Activated naive CD4-positive, alpha-beta T cell treated with anti-CD3 and anti-CD28 coated beads, Interleukin-2, amount 10 ng/mL, durations not matched to agents 7 days and 5 days (primary cell): ENCODE measurements around the gene CLEC16A.
A peak's percentile ranks its signal among the peaks of the same experiment; 100 is the strongest.

ENCODE experiments used
- CTCF ChIA-PET: fragments of 350-600 bp; sonication (Branson Sonifier 250); formaldehyde crosslinking; loops from one replicate; lab custom pipeline; 2021; ENCODE audit warnings: antibody characterized with exemption; lab: Charles Lee
- DNase-seq: peaks from one replicate; pipeline ENCODE4 v3.0.0-alpha.2; 2020
- H3K27ac Mint-ChIP-seq: one replicate; pipeline ENCODE4 v1.8.0; 2021; ENCODE audit warnings: mild to moderate bottlenecking, moderate library complexity, mixed read lengths
- H3K27me3 Mint-ChIP-seq: one replicate; pipeline ENCODE4 v1.8.0; 2021; ENCODE audit warnings: mild to moderate bottlenecking, mixed read lengths
- H3K36me3 Mint-ChIP-seq: one replicate; pipeline ENCODE4 v1.8.0; 2021; ENCODE audit warnings: mixed read lengths
- H3K4me1 Mint-ChIP-seq: one replicate; pipeline ENCODE4 v1.8.0; 2021; ENCODE audit warnings: mixed read lengths
- H3K4me3 Mint-ChIP-seq: one replicate; pipeline ENCODE4 v1.8.0; 2021; ENCODE audit warnings: mild to moderate bottlenecking, moderate library complexity, mixed read lengths
- H3K9me3 Mint-ChIP-seq: one replicate; pipeline ENCODE4 v1.8.0; 2021; ENCODE audit warnings: mixed read lengths

CLEC16A gene

DNA sequence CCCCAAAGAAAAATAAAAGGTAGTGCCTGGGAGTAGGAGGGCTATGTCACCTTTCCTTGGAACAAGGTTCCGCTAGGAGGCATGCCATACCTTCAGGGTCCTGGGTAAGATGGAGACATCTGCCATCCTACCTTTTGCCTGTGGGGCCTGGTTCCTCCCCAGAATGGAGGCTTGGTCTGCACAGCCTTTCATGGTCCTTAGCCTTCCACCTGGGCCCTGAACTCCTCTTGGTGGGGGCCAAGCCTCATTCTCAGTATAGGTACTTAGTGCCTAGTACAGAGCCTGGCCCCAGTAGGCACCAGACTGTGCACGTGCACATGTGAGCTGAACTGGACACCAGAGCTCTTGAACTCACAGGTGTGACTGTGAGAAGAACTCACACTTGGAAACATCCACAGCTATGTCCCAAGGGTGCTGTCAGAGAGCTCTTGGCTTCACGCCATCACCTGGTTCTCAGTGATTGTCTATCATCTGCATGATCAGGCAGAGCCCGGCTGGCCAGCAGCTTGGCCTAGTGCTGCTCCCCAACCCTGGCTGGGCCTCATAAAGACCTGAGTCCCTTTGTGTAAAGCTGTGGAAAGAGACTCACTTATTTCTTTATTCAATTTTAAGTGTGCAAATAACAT is 168.5 kb downstream of the CLEC16A start:
- H3K9me3 Mint-ChIP-seq, result peaks cover 11% of the 10 kb centered on the region
- H3K27ac Mint-ChIP-seq, result no peak overlapping the region
- DNase-seq, result no peak
- H3K27me3 Mint-ChIP-seq, result no peaks in the 10 kb centered on the region
- no peak overlapping the region for H3K4me3 Mint-ChIP-seq
- H3K36me3 Mint-ChIP-seq, result peaks cover 37% of the 10 kb centered on the region
- CTCF ChIA-PET, result interaction anchor here (1.4 to 2.6 kb wide), 2 partner anchors 8 to 13 kb away, joined by 3 to 9 read pairs; no protein-coding TSS in a partner anchor
- H3K4me1 Mint-ChIP-seq, result peaks cover 50% of the 10 kb centered on the region

DNA sequence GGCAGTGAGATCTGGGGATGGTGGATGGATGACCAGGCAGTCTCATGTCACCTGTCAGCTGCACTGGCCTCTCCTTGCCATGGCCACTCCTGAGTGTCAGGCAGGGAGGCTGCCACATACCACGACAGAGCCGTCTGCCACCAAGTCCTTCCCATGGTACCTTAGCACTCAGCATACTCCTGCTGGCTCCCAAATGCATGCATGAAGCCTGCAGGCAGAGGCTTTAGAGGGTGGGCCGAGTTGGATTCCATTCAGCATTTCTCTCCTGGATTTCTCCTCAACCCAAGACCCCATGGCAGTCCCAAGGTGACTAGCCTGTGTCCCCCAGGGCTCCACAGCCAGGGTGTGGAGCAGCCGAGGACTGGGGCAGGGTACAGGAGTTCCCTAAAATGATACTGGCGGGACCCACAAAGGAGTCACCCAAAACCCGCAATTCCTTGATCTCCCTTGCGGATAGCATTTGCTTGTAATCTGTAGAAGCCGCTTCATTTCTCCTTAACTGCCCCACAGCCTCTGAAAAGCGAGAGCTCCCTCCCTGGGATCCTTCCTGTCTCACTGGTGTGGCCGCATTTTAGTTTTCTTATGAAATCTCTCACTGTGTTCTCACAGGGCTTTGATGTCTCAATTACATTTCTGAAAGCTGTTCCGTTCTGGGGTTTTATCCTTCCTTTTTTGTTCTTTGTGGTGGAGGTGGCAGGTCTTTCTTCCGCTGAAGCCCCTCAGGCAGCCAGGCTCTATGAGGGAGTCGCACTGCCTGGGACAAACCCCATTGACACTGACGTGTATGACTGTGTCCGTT is 170.2 kb downstream of the CLEC16A start:
- peak; percentile 65 for DNase-seq
- Mint-ChIP-seq H3K9me3 (peaks cover 11% of the 10 kb centered on the region), H3K4me3 (peak overlapping the region; percentile 58), H3K27ac (peak overlapping the region; percentile 92), H3K4me1 (peaks cover 48% of the 10 kb centered on the region), H3K27me3 (no peaks in the 10 kb centered on the region), H3K36me3 (peaks cover 43% of the 10 kb centered on the region)
- CTCF ChIA-PET, result interaction anchor here (1.0 to 2.6 kb wide), 4 partner anchors 10 to 150 kb away, joined by 3 to 9 read pairs (median 3); no protein-coding TSS in a partner anchor

DNA sequence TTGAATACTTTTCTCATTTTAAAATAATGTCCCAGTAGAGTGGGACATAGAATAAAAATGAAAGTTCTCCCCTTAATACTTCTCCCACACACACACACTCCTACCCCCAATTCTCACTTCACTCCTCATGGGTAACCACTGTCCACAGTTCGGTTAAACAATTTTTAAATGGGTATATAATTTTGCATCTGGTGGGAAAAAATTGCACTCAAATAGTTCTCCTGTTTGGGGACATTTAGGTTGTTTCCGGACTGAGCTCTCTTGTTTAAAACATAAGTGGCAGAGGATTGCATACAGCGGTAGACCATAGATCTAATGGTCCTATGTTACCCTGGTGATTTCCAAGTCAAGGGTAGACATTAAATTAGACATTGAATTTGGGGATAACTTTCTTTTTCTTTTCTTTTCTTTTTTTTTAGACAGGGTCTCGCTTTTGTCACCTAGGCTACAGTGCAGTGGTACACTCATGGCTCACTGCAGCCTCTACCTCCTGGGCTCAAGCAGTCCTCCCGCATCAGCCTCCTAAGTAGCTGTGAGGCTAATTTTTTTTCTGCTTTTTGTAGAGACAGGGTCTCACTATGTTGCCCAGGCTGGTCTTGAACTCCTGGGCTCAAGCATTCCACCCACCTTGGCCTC is 173.3 kb downstream of the CLEC16A start:
- Mint-ChIP-seq H3K27me3 (no peaks in the 10 kb centered on the region), H3K27ac (no peak overlapping the region), H3K4me3 (no peak overlapping the region), H3K4me1 (peaks cover 46% of the 10 kb centered on the region), H3K36me3 (peaks cover 48% of the 10 kb centered on the region), H3K9me3 (no peaks in the 10 kb centered on the region)
- CTCF ChIA-PET, result interaction anchor here (0.7 kb wide), 1 partner anchor 239 kb away, joined by 3 read pairs; no protein-coding TSS in a partner anchor
- no peak for DNase-seq

DNA sequence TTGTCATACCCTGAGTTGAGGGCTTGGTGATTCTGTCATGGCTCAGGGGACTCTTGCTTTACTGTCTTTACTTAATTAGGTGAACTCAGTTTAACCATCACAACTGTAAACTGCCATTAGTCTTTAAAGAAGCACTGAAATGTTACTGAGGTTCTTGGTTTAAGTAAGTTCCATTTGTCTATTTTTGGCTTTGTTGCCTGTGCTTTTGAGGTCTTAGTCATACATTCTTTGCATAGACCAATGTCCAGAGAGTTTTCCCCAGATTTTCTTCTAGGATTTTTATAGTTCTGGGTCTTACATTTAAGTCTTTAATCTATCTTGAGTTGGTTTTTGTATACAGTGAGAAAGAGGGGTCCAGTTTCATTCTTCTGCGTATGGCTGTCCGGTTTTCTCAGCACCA is 174.1 kb downstream of the CLEC16A start:
- Mint-ChIP-seq H3K36me3 (peaks cover 49% of the 10 kb centered on the region), H3K27me3 (no peaks in the 10 kb centered on the region), H3K9me3 (no peaks in the 10 kb centered on the region), H3K4me1 (peaks cover 38% of the 10 kb centered on the region), H3K27ac (no peak overlapping the region), H3K4me3 (no peak overlapping the region)
- CTCF ChIA-PET, result no interaction called here
- no peak for DNase-seq

DNA sequence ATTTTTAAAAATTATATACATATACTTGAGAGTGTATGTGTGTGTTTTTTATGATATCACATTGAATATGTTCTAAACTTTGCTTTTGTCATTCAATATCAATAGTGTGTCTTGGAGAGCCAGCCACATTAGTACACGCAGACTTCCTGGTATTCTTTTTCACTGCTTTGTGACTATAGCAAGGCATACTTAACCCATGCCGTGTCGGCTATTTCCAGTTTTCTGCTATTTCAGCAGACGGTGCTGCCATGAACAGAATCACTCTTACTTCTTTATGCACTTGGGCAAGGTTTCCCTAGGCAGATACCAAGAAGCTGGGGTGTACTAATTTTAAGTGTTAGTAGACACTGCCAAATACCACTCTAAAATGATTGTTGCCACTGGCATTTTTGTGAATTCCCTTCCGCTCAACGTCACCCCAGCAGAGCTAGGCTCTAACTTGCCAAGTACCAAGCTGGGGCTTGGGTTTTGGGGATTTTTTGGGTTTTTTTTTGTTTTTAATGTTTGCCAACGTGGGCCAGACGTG is 176.8 kb downstream of the CLEC16A start:
- CTCF ChIA-PET, result interaction anchor here (0.7 kb wide), 1 partner anchor 16 kb away, joined by 3 read pairs; no protein-coding TSS in a partner anchor

GRCh38 chr16:11121914-11122692 is 177.7 kb downstream of the CLEC16A start:
- no peak overlapping the region for H3K27ac Mint-ChIP-seq
- no peak for DNase-seq
- peaks cover 66% of the 10 kb centered on the region for H3K36me3 Mint-ChIP-seq
- no peaks in the 10 kb centered on the region for H3K27me3 Mint-ChIP-seq
- no peaks in the 10 kb centered on the region for H3K9me3 Mint-ChIP-seq
- no peak overlapping the region for H3K4me3 Mint-ChIP-seq
- H3K4me1 Mint-ChIP-seq, result peaks cover 19% of the 10 kb centered on the region
- CTCF ChIA-PET, result no interaction called here

More for the DNA sequence above, 176.8 kb downstream of the CLEC16A start:
- no peak for DNase-seq
- no peaks in the 10 kb centered on the region for H3K27me3 Mint-ChIP-seq
- H3K4me1 Mint-ChIP-seq, result peaks cover 19% of the 10 kb centered on the region
- H3K27ac Mint-ChIP-seq, result no peak overlapping the region
- no peaks in the 10 kb centered on the region for H3K9me3 Mint-ChIP-seq
- peaks cover 66% of the 10 kb centered on the region for H3K36me3 Mint-ChIP-seq
- no peak overlapping the region for H3K4me3 Mint-ChIP-seq

- H3K36me3 Mint-ChIP-seq, result peaks cover 60% of the 10 kb centered on the region
- no peaks in the 10 kb centered on the region for H3K27me3 Mint-ChIP-seq
- peak overlapping the region; percentile 53 for H3K27ac Mint-ChIP-seq
- no peak overlapping the region for H3K4me3 Mint-ChIP-seq
- no peaks in the 10 kb centered on the region for H3K9me3 Mint-ChIP-seq
- DNase-seq, result no peak
- CTCF ChIA-PET, result no interaction called here
- peaks cover 29% of the 10 kb centered on the region for H3K4me1 Mint-ChIP-seq
These were observed 179.3 kb downstream of the CLEC16A start for GRCh38 chr16:11123666-11124065.

- Mint-ChIP-seq H3K27ac (peak overlapping the region; percentile 12), H3K4me3 (no peak overlapping the region), H3K27me3 (no peaks in the 10 kb centered on the region), H3K4me1 (peaks cover 47% of the 10 kb centered on the region), H3K36me3 (peaks cover 64% of the 10 kb centered on the region), H3K9me3 (no peaks in the 10 kb centered on the region)
- no peak for DNase-seq
- CTCF ChIA-PET, result no interaction called here
These were observed 181.6 kb downstream of the CLEC16A start for GRCh38 chr16:11125936-11126335.

DNA sequence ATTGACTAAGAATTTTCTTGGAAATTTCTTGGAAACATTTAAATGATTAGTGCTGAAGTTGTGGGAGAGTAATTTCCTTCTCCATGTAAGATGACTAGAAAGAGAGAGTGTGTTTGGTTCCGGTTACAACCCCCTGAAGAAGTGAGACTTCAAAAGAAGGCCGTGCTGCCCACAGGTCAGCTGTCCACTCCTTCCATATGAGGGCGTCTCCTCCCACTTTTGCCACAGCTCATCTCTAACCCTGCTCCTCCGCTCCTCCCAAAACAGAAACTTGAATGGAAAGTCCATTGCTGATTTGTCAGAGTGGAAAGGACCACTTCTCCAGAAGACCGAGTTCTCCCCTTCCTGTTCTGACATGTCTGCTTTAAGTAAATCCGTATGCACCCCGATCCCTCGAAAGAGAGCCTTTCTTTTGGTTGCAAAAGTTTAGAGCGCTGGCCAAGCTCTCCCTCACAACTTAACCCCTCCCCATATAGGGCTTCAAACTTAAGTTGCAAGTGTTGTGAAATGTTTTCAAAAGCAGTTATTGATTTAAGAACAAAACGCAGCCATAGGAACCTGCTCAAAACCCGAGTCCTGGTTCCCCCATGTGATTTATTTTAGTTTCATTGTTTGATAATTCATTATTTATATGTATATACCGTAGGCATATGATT is 182.2 kb downstream of the CLEC16A start:
- no peak for DNase-seq
- Mint-ChIP-seq H3K4me1 (peaks cover 49% of the 10 kb centered on the region), H3K9me3 (no peaks in the 10 kb centered on the region), H3K27ac (peak overlapping the region; percentile 14), H3K4me3 (no peak overlapping the region), H3K27me3 (no peaks in the 10 kb centered on the region), H3K36me3 (peaks cover 64% of the 10 kb centered on the region)
- CTCF ChIA-PET, result no interaction called here

- no peak overlapping the region for H3K4me3 Mint-ChIP-seq
- no peak for DNase-seq
- no peaks in the 10 kb centered on the region for H3K9me3 Mint-ChIP-seq
- H3K36me3 Mint-ChIP-seq, result peaks cover 65% of the 10 kb centered on the region
- peaks cover 57% of the 10 kb centered on the region for H3K4me1 Mint-ChIP-seq
- CTCF ChIA-PET, result no interaction called here
- H3K27me3 Mint-ChIP-seq, result no peaks in the 10 kb centered on the region
- H3K27ac Mint-ChIP-seq, result no peak overlapping the region
These were observed 183.3 kb downstream of the CLEC16A start for GRCh38 chr16:11127610-11128195.

GRCh38 chr16:11128211-11129141 is 184.1 kb downstream of the CLEC16A start:
- H3K36me3 Mint-ChIP-seq, result peaks cover 64% of the 10 kb centered on the region
- peak overlapping the region; percentile 24 for H3K4me3 Mint-ChIP-seq
- H3K27me3 Mint-ChIP-seq, result no peaks in the 10 kb centered on the region
- CTCF ChIA-PET, result interaction anchor here (1.4 kb wide), 1 partner anchor 76 kb away, joined by 3 read pairs; no protein-coding TSS in a partner anchor
- H3K9me3 Mint-ChIP-seq, result no peaks in the 10 kb centered on the region
- peak; percentile 50 for DNase-seq
- peak overlapping the region; percentile 80 for H3K27ac Mint-ChIP-seq
- peaks cover 64% of the 10 kb centered on the region for H3K4me1 Mint-ChIP-seq

GRCh38 chr16:11129378-11129781 is 185.0 kb downstream of the CLEC16A start:
- CTCF ChIA-PET, result interaction anchor here (1.4 kb wide), 1 partner anchor 77 kb away, joined by 3 read pairs; no protein-coding TSS in a partner anchor
- DNase-seq, result no peak
- Mint-ChIP-seq H3K27me3 (no peaks in the 10 kb centered on the region), H3K27ac (peak overlapping the region; percentile 45), H3K9me3 (no peaks in the 10 kb centered on the region), H3K36me3 (peaks cover 62% of the 10 kb centered on the region), H3K4me3 (no peak overlapping the region), H3K4me1 (peaks cover 68% of the 10 kb centered on the region)
